ENCODE results near the gene IFT27.
"Not testable (repeated sequence)": the region's sequence is repeated elsewhere in the genome, so short reads cannot be mapped to it uniquely, and the experiment has no call there.

DNA sequence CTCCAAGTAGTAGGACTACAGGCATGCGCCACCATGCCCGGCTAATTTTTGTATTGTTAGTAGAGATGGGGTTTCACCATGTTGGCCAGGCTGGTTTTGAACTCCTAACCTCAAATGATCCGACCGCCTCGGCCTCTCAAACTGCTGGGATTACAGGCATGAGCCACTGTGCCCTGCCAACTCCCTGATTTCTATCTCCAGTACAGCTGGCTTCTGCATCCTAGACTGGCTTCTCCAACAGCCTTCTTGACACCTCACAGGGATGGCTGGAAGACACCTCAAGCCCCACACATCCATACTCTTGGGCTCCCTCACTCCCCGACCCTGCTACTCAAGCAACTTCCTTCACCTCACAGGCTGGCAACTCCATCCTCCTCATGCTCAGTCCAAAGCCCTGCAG is 44.6 kb downstream of the IFT27 start:
- TF ChIP-seq, protein P1, sequence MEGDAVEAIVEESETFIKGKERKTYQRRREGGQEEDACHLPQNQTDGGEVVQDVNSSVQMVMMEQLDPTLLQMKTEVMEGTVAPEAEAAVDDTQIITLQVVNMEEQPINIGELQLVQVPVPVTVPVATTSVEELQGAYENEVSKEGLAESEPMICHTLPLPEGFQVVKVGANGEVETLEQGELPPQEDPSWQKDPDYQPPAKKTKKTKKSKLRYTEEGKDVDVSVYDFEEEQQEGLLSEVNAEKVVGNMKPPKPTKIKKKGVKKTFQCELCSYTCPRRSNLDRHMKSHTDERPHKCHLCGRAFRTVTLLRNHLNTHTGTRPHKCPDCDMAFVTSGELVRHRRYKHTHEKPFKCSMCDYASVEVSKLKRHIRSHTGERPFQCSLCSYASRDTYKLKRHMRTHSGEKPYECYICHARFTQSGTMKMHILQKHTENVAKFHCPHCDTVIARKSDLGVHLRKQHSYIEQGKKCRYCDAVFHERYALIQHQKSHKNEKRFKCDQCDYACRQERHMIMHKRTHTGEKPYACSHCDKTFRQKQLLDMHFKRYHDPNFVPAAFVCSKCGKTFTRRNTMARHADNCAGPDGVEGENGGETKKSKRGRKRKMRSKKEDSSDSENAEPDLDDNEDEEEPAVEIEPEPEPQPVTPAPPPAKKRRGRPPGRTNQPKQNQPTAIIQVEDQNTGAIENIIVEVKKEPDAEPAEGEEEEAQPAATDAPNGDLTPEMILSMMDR (IDR thresholded peaks at IDR 0.05), result not testable (repeated sequence)
- not testable (repeated sequence) for TF ChIP-seq POLR2A, EP300 (IDR thresholded peaks at IDR 0.05)
